ENCODE results near the gene DPM2. TPM values are rescaled to one million over a fixed set of nuclear protein-coding genes. Genes with fewer than 3 reads are reported as not detected.

Gene DPM2
- total and polyA plus RNA-seq, 2 experiments from 2014 or later, result 26.1 to 70.7 TPM

- Histone ChIP-seq H3K27me3 (no peaks in the 10 kb centered on the region), H3K4me1 (ENCODE audit: low read depth) (no peaks in the 10 kb centered on the region), H3K9me3 (ENCODE audit: low read depth) (no peaks in the 10 kb centered on the region), H3K36me3 (peaks cover 4% of the 10 kb centered on the region), H3K4me3 (no peak overlapping the region), H3K27ac (no peak overlapping the region)
- TF ChIP-seq CTCF (IDR thresholded peaks at IDR 0.05; ENCODE audit: low read depth, low read length), result no peak
- DNase-seq (ENCODE audit: low read depth in 1 of 2, low spot score in 1 of 2), result no peak
Observed at GRCh38 chr9:127949827-127950512, 12.3 kb upstream of the DPM2 start.

- no peak overlapping the region for H3K4me3 ChIP-seq
- no peaks in the 10 kb centered on the region for H3K27me3 ChIP-seq
- DNase-seq (ENCODE audit: low read depth in 1 of 2, low spot score in 1 of 2), result no peak
- H3K36me3 ChIP-seq, result peaks cover 9% of the 10 kb centered on the region
- H3K4me1 ChIP-seq (ENCODE audit: low read depth), result no peaks in the 10 kb centered on the region
- H3K27ac ChIP-seq, result no peak overlapping the region
- H3K9me3 ChIP-seq (ENCODE audit: low read depth), result no peaks in the 10 kb centered on the region
- TF ChIP-seq CTCF (IDR thresholded peaks at IDR 0.05; ENCODE audit: low read depth, low read length), result no peak
Observed at GRCh38 chr9:127947841-127948710, 10.4 kb upstream of the DPM2 start.

GRCh38 chr9:127946728-127947127, 9.1 kb upstream of the DPM2 start:
- H3K27me3 ChIP-seq, result no peaks in the 10 kb centered on the region
- no peaks in the 10 kb centered on the region for H3K4me1 ChIP-seq (ENCODE audit: low read depth)
- H3K36me3 ChIP-seq, result peaks cover 13% of the 10 kb centered on the region
- DNase-seq (ENCODE audit: low read depth in 1 of 2, low spot score in 1 of 2), result no peak
- no peak for TF ChIP-seq CTCF (IDR thresholded peaks at IDR 0.05; ENCODE audit: low read depth, low read length)
- peak overlapping the region; percentile 39 for H3K27ac ChIP-seq
- H3K4me3 ChIP-seq, result no peak overlapping the region
- H3K9me3 ChIP-seq (ENCODE audit: low read depth), result no peaks in the 10 kb centered on the region

- no peak for DNase-seq (ENCODE audit: low read depth in 1 of 2, low spot score in 1 of 2)
- no peaks in the 10 kb centered on the region for H3K4me1 ChIP-seq (ENCODE audit: low read depth)
- H3K4me3 ChIP-seq, result no peak overlapping the region
- H3K27me3 ChIP-seq, result no peaks in the 10 kb centered on the region
- no peak for TF ChIP-seq CTCF (IDR thresholded peaks at IDR 0.05; ENCODE audit: low read depth, low read length)
- no peaks in the 10 kb centered on the region for H3K9me3 ChIP-seq (ENCODE audit: low read depth)
- H3K27ac ChIP-seq, result peak overlapping the region; percentile 39
- peaks cover 13% of the 10 kb centered on the region for H3K36me3 ChIP-seq
Observed at GRCh38 chr9:127945942-127946341, 8.3 kb upstream of the DPM2 start.

GRCh38 chr9:127945338-127945737, 7.7 kb upstream of the DPM2 start:
- Histone ChIP-seq H3K36me3 (peaks cover 13% of the 10 kb centered on the region), H3K4me3 (no peak overlapping the region), H3K27me3 (no peaks in the 10 kb centered on the region), H3K9me3 (ENCODE audit: low read depth) (no peaks in the 10 kb centered on the region), H3K27ac (no peak overlapping the region), H3K4me1 (ENCODE audit: low read depth) (no peaks in the 10 kb centered on the region)
- no peak for DNase-seq (ENCODE audit: low read depth in 1 of 2, low spot score in 1 of 2)
- no peak for TF ChIP-seq CTCF (IDR thresholded peaks at IDR 0.05; ENCODE audit: low read depth, low read length)

Measured in cardiac muscle cell (in vitro differentiated cells and primary cell).